Panc1 (cell line): ENCODE data around the gene SLC36A4. TPM values are rescaled to one million over a fixed set of nuclear protein-coding genes. Genes with fewer than 3 reads are reported as not detected.
A peak's percentile ranks its signal among the peaks of the same experiment; 100 is the strongest.

Source experiments
- ATAC-seq: fragments of 200-7000 bp; cut with Tn5 transposase; 2 replicates; pipeline ENCODE4 v1.9.1; 2020; ENCODE audit warnings: mild to moderate bottlenecking, moderate library complexity
- BruUV-seq: library from RNA; stranded (reverse); fragments of 400-500 nt; replicated peaks from 2 replicates; lab custom pipeline; 2021; lab: Mats Ljungman, UMichigan
- CTCF ChIA-PET: fragments of 300-600 bp; sonication (Branson Sonifier 250); formaldehyde crosslinking; loops from one replicate; lab custom pipeline; 2022; ENCODE audit warnings: antibody characterized with exemption; lab: Charles Lee
- POLR2A ChIA-PET: fragments of 300-600 bp; sonication (Branson Sonifier 250); formaldehyde crosslinking; loops from one replicate; lab custom pipeline; 2022; ENCODE audit warnings: antibody characterized with exemption; lab: Charles Lee
- DNase-seq: peaks from one replicate; pipeline ENCODE4 v3.0.0-alpha.2; 2010; ENCODE audit warnings: low read depth, low spot score
- H3K27ac ChIP-seq: 2 replicates; pipeline ENCODE4 v1.5.1; 2011; ENCODE audit warnings: mild to moderate bottlenecking, low read length, inconsistent platforms
- H3K27me3 ChIP-seq: fragments of 200-500 bp; sonication (Bioruptor generic); 2 replicates; pipeline ENCODE4 v1.6.0; 2014; ENCODE audit warnings: low read length, inconsistent platforms; ENCODE audit not compliant: control insufficient read depth, insufficient read depth
- H3K36me3 ChIP-seq: fragments of 200-500 bp; sonication (Bioruptor generic); 2 replicates; pipeline ENCODE4 v1.5.1; 2014; ENCODE audit warnings: inconsistent platforms, mild to moderate bottlenecking, low read length, moderate library complexity; ENCODE audit not compliant: control insufficient read depth, insufficient read depth
- H3K4me1 ChIP-seq: 2 replicates; pipeline ENCODE4 v1.5.1; 2011; ENCODE audit warnings: inconsistent platforms, mild to moderate bottlenecking, low read length, moderate library complexity; ENCODE audit not compliant: control insufficient read depth, insufficient read depth
- H3K4me3 ChIP-seq, 2 experiments: 2 replicates each; pipeline ENCODE4 v1.5.1; 2011 to 2012; ENCODE audit warnings: low read depth in 2 of 2, low read length in 2 of 2, mild to moderate bottlenecking in 2 of 2, inconsistent platforms in 1 of 2, moderate library complexity in 1 of 2
- H3K9me3 ChIP-seq: fragments of 200-500 bp; sonication (Bioruptor generic); 2 replicates; pipeline ENCODE4 v1.5.1; 2014; ENCODE audit warnings: low read depth, mild to moderate bottlenecking, inconsistent platforms, low read length, moderate library complexity; ENCODE audit not compliant: control insufficient read depth, insufficient read depth
- POLR2AphosphoS5 ChIP-seq: IDR thresholded peaks from 2 replicates; pipeline ENCODE4 v1.6.1; 2012; ENCODE audit warnings: mild to moderate bottlenecking, low read depth, low read length, moderate library complexity
- SIN3A ChIP-seq: IDR thresholded peaks from 2 replicates; pipeline ENCODE4 v1.6.1; 2012; ENCODE audit warnings: low read depth, mild to moderate bottlenecking, low read length, moderate library complexity, borderline replicate concordance; ENCODE audit not compliant: insufficient read depth
- TCF7L2 ChIP-seq: IDR thresholded peaks from 2 replicates; pipeline ENCODE4 v1.6.1; 2011; ENCODE audit warnings: mild to moderate bottlenecking, low read depth, low read length, inconsistent platforms
- in situ Hi-C: cut with HindIII; loops from 2 replicates; pipeline ENCODE4 v1.10.0; 2016; ENCODE audit warnings: low sequenced_read_pairs, low pct_unique_long_range_greater_than_20kb
- intact Hi-C: fragments of 100-400 bp; cut with micrococcal nuclease; formaldehyde crosslinking; loops from one replicate; pipeline ENCODE4 v1.10.0; 2022; ENCODE audit not compliant: unreplicated experiment
- total RNA-seq: library from RNA; stranded (reverse); gene quantifications from one replicate; pipeline ENCODE4 v1.2.1, GENCODE V29; 2021; ENCODE audit not compliant: unreplicated experiment
- TF ChIP-seq, protein P1 (sequence below): fragments of 450-650 bp; IDR thresholded peaks from 2 replicates; pipeline ENCODE4 v1.5.1; 2017; ENCODE audit warnings: mild to moderate bottlenecking
- TF ChIP-seq, protein P2 (sequence below), 2 experiments: IDR thresholded peaks; 2 replicates each; pipeline ENCODE4 v1.6.1; 2011 to 2012; ENCODE audit warnings: low read depth in 2 of 2, control low read depth in 1 of 2, low read length in 1 of 2, mild to moderate bottlenecking in 1 of 2, moderate library complexity in 1 of 2; ENCODE audit not compliant: insufficient read depth in 1 of 2

SLC36A4 gene
- total RNA-seq, 1 experiment from 2014 or later = 30.3 TPM

DNA sequence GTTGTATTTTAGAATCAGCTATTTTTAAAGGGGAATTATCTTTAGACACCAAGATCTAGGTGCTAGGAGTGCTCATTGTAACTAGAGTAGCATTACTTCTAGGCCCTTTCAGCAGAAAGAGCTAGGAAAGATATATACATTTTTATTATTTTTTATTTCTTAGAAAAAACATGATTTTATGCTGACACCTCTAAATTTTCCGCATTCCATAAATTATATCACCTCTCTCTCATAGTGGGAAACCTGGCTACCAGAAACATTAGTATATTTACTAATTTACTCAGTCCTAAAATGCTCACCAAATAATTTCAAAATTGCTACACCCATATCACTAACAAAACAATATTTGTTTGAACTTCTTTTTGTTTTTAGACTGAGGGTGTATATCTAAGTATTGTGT is 32.1 kb upstream of the SLC36A4 start:
- Histone ChIP-seq H3K4me3 (no peak overlapping the region), H3K27ac (no peak overlapping the region), H3K36me3 (no peaks in the 10 kb centered on the region), H3K9me3 (no peaks in the 10 kb centered on the region), H3K27me3 (peaks cover under 1% of the 10 kb centered on the region; the same call in 1 of the 2 replicates), H3K4me1 (no peaks in the 10 kb centered on the region)
- no peak for DNase-seq
- no TSS peak for BruUV-seq
- ATAC-seq = no peak
- intact Hi-C loops = loop anchor here (10.0 kb wide), 2 partner anchors 65 to 1275 kb away; no protein-coding TSS in a partner anchor
- ChIA-PET POLR2A (no interaction called here), CTCF (no interaction called here)
- TF ChIP-seq, protein P1, sequence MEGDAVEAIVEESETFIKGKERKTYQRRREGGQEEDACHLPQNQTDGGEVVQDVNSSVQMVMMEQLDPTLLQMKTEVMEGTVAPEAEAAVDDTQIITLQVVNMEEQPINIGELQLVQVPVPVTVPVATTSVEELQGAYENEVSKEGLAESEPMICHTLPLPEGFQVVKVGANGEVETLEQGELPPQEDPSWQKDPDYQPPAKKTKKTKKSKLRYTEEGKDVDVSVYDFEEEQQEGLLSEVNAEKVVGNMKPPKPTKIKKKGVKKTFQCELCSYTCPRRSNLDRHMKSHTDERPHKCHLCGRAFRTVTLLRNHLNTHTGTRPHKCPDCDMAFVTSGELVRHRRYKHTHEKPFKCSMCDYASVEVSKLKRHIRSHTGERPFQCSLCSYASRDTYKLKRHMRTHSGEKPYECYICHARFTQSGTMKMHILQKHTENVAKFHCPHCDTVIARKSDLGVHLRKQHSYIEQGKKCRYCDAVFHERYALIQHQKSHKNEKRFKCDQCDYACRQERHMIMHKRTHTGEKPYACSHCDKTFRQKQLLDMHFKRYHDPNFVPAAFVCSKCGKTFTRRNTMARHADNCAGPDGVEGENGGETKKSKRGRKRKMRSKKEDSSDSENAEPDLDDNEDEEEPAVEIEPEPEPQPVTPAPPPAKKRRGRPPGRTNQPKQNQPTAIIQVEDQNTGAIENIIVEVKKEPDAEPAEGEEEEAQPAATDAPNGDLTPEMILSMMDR = no peak
- TF ChIP-seq POLR2AphosphoS5 = no peak
- TF ChIP-seq SIN3A = no peak
- TF ChIP-seq, protein P2, sequence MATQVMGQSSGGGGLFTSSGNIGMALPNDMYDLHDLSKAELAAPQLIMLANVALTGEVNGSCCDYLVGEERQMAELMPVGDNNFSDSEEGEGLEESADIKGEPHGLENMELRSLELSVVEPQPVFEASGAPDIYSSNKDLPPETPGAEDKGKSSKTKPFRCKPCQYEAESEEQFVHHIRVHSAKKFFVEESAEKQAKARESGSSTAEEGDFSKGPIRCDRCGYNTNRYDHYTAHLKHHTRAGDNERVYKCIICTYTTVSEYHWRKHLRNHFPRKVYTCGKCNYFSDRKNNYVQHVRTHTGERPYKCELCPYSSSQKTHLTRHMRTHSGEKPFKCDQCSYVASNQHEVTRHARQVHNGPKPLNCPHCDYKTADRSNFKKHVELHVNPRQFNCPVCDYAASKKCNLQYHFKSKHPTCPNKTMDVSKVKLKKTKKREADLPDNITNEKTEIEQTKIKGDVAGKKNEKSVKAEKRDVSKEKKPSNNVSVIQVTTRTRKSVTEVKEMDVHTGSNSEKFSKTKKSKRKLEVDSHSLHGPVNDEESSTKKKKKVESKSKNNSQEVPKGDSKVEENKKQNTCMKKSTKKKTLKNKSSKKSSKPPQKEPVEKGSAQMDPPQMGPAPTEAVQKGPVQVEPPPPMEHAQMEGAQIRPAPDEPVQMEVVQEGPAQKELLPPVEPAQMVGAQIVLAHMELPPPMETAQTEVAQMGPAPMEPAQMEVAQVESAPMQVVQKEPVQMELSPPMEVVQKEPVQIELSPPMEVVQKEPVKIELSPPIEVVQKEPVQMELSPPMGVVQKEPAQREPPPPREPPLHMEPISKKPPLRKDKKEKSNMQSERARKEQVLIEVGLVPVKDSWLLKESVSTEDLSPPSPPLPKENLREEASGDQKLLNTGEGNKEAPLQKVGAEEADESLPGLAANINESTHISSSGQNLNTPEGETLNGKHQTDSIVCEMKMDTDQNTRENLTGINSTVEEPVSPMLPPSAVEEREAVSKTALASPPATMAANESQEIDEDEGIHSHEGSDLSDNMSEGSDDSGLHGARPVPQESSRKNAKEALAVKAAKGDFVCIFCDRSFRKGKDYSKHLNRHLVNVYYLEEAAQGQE (IDR thresholded peaks at IDR 0.05; ENCODE audit: insufficient read depth in 1 of 2, low read depth in 2 of 2, low read length in 1 of 2) = no peak
- TF ChIP-seq TCF7L2 = no peak
- in situ Hi-C loops = no loop called here

DNA sequence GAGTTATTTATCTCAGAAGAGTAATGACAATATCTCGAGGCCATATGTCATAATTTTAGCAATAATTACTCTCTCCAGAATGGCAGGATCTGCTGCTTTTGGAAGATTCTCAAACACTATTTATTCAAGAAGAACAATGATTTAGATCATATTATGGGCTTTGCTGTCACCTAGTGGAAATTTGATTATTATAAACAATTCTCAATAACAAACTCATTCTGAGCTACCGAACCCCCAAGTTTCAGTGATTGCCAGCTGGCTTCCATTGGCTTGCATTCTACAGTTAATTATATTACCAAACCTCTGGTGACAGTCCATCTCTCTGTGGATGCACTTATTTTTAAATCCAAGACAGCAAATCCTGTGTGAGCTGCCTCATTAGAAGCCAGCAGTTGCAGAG is 27.9 kb upstream of the SLC36A4 start:
- no TSS peak for BruUV-seq
- no peak overlapping the region for H3K27ac ChIP-seq
- ChIA-PET POLR2A (no interaction called here), CTCF (interaction anchor here (1.1 kb wide), 1 partner anchor 92 kb away, joined by 3 read pairs; no protein-coding TSS in a partner anchor)
- intact Hi-C loops (loop anchor here (2.0 kb wide), 1 partner anchor 285 kb away; no protein-coding TSS in a partner anchor), in situ Hi-C loops (no loop called here)
- DNase-seq (no peak), ATAC-seq (no peak; the same call in 1 of the 2 replicates)
- H3K4me3 ChIP-seq = no peak overlapping the region
- no peak for TF ChIP-seq TCF7L2
- TF ChIP-seq, protein P1 = peak; percentile 64
- no peak for TF ChIP-seq SIN3A
- TF ChIP-seq, protein P2 (IDR thresholded peaks at IDR 0.05; ENCODE audit: insufficient read depth in 1 of 2, low read depth in 2 of 2, low read length in 1 of 2) = no peak
- H3K36me3 ChIP-seq = no peaks in the 10 kb centered on the region
- H3K9me3 ChIP-seq = no peaks in the 10 kb centered on the region
- H3K27me3 ChIP-seq = peaks cover 9% of the 10 kb centered on the region
- H3K4me1 ChIP-seq = no peaks in the 10 kb centered on the region
